K562 (cell line): ENCODE measurements around the gene URGCP. TPM values are rescaled to one million over a fixed set of nuclear protein-coding genes. Genes with fewer than 3 reads are reported as not detected.

Experiments
- ARID3A ChIP-seq: IDR thresholded peaks from 2 replicates; pipeline ENCODE4 v1.6.1; 2012; ENCODE audit warnings: low read depth, low read length, improper control_type of control experiment, borderline replicate concordance
- BDP1 ChIP-seq: IDR thresholded peaks from 3 replicates; pipeline ENCODE4 v1.6.1; 2011; ENCODE audit not compliant: insufficient read length, insufficient read depth
- CCNT2 ChIP-seq: IDR thresholded peaks from 2 replicates; pipeline ENCODE4 v1.6.1; 2011; ENCODE audit warnings: borderline replicate concordance, low read depth, mild to moderate bottlenecking, moderate library complexity, mixed read lengths, low read length; ENCODE audit not compliant: insufficient read length; ENCODE audit errors: extremely low read depth
- E2F8 ChIP-seq: fragments of 450-650 bp; IDR thresholded peaks from 2 replicates; pipeline ENCODE4 v1.7.1; 2018; ENCODE audit warnings: mild to moderate bottlenecking, low read depth; ENCODE audit not compliant: partially characterized antibody
- GTF2F1 ChIP-seq: IDR thresholded peaks from 2 replicates; pipeline ENCODE4 v1.6.1; 2011; ENCODE audit warnings: low read depth, low read length, improper control_type of control experiment
- KLF13 ChIP-seq: fragments of 450-650 bp; IDR thresholded peaks from 2 replicates; pipeline ENCODE4 v1.6.1; 2016; ENCODE audit warnings: missing genetic modification characterization, low read depth, mild to moderate bottlenecking, missing compliant biosample characterization, moderate library complexity, borderline replicate concordance
- MBD1 ChIP-seq: fragments of 250-450 bp; sonication (Bioruptor Pico); IDR thresholded peaks from 2 replicates; pipeline ENCODE4 v1.8.0; 2022; ENCODE audit warnings: inconsistent platforms
- MTA1 ChIP-seq: fragments of 450-650 bp; IDR thresholded peaks from 2 replicates; pipeline ENCODE4 v1.6.1; 2017; ENCODE audit warnings: borderline replicate concordance
- POLR2G ChIP-seq: fragments of 200-400 bp; formaldehyde crosslinking; IDR thresholded peaks from 2 replicates; pipeline ENCODE4 v1.6.1; 2017; ENCODE audit warnings: low read depth, mild to moderate bottlenecking, antibody characterized with exemption, low read length, moderate library complexity
- RBM25 ChIP-seq: fragments of 200-400 bp; formaldehyde crosslinking; IDR thresholded peaks from 2 replicates; pipeline ENCODE4 v1.6.1; 2018; ENCODE audit warnings: low read length, low read depth, moderate library complexity; ENCODE audit not compliant: severe bottlenecking
- SAP30 ChIP-seq: fragments of 200-600 bp; sonication (generic); IDR thresholded peaks from 2 replicates; pipeline ENCODE4 v1.6.1; 2012; ENCODE audit warnings: borderline replicate concordance, low read depth, mild to moderate bottlenecking, moderate library complexity, low read length, control low read depth, inconsistent platforms; ENCODE audit not compliant: insufficient read depth, poor library complexity, severe bottlenecking
- TAF1 ChIP-seq: IDR thresholded peaks from 2 replicates; pipeline ENCODE4 v1.6.1; 2011; ENCODE audit warnings: mild to moderate bottlenecking, low read length, moderate library complexity; ENCODE audit not compliant: insufficient read depth, control insufficient read depth, severe bottlenecking; ENCODE audit errors: extremely low read depth
- TCF15 ChIP-seq: fragments of 250-450 bp; sonication (Bioruptor Pico); IDR thresholded peaks from 2 replicates; pipeline ENCODE4 v1.8.0; 2022; ENCODE audit warnings: moderate library complexity, mild to moderate bottlenecking, inconsistent platforms
- USF1 ChIP-seq: sonication (generic); formaldehyde crosslinking; IDR thresholded peaks from 2 replicates; pipeline ENCODE4 v1.9.0; 2022; ENCODE audit warnings: mild to moderate bottlenecking, missing genetic modification reagents
- ZNF134 ChIP-seq: fragments of 250-450 bp; sonication (Bioruptor Pico); conservative IDR thresholded peaks from 2 replicates; pipeline ENCODE4 v1.4.0; 2020
- ZNF165 ChIP-seq: fragments of 250-450 bp; sonication (Bioruptor Pico); IDR thresholded peaks from 2 replicates; pipeline ENCODE4 v1.4.0; 2020; ENCODE audit warnings: borderline replicate concordance
- ZNF174 ChIP-seq: fragments of 250-450 bp; sonication (Bioruptor Pico); IDR thresholded peaks from 2 replicates; pipeline ENCODE4 v1.4.0; 2020; ENCODE audit warnings: mild to moderate bottlenecking
- polyA plus RNA-seq, 8 experiments: library from polyadenylated mRNA; depleted of rRNA in 4 of 8; stranded (reverse) in 5 of 8; unstranded in 3 of 8; fragments of >200 nt; fragmentation: Nextera tagmentation in 2 of 8; fragmentation: Illumina TruSeq in 1 of 8; extraction: Ambion mirVana in 2 of 8; extraction: Trizol in 1 of 8; gene quantifications; 2 replicates each; pipeline versions ENCODE4 v1.2.1 to v1.2.3, GENCODE V29; 2011 to 2014; ENCODE audit warnings: inconsistent platforms in 1 of 8, missing spikeins in 1 of 8
- total RNA-seq, 7 experiments: library from RNA; depleted of rRNA in 6 of 7; stranded (reverse); fragments of >200 nt in 6 of 7; fragmentation: Illumina TruSeq in 2 of 7; extraction: Trizol in 2 of 7; gene quantifications; 2 replicates each; pipeline versions ENCODE4 v1.2.1 to v1.2.3, GENCODE V29; 2011 to 2021; ENCODE audit warnings: low replicate concordance in 1 of 7

URGCP gene
- total and polyA plus RNA-seq, 9 of the 15 experiments (the other 6 are each of a cell fraction or from before 2014, with no cell fraction given) = 1.7 to 25.8 (median 12.5) TPM

- peak; percentile 68 for TF ChIP-seq TAF1
- no peak for TF ChIP-seq TCF15 (CRISPR knock-in tag)
- TF ChIP-seq RBM25 = no peak
- no peak for TF ChIP-seq BDP1
- no peak for TF ChIP-seq KLF13 (tag)
- no peak for TF ChIP-seq SAP30
- TF ChIP-seq E2F8 = no peak
- no peak for TF ChIP-seq GTF2F1
- no peak for TF ChIP-seq USF1 (CRISPR knock-in tag)
- TF ChIP-seq ZNF174 (CRISPR knock-in tag) = no peak
- no peak for TF ChIP-seq MBD1
- TF ChIP-seq ARID3A = no peak
- peak; percentile 57 for TF ChIP-seq CCNT2
- peak; percentile 91 for TF ChIP-seq POLR2G
- TF ChIP-seq ZNF165 (CRISPR knock-in tag) = no peak
- TF ChIP-seq ZNF134 = no peak
- no peak for TF ChIP-seq MTA1
Observed at GRCh38 chr7:43906331-43907010, at the start of gene URGCP (continued).
